Skin epidermis (tissue), 12 donors: ENCODE measurements around the gene FAM169A.
"Not testable (repeated sequence)": the region's sequence is repeated elsewhere in the genome, so short reads cannot be mapped to it uniquely, and the experiment has no call there.

Source experiments
- H3K27ac ChIP-seq, 21 experiments: fragments of 200-600 bp; sonication (generic) in 11 of 21; one replicate each; pipeline ENCODE4 v1.5.0; 2020; ENCODE audit warnings: mild to moderate bottlenecking in 3 of 21, inconsistent platforms in 2 of 21, moderate library complexity in 2 of 21
- H3K4me3 ChIP-seq, 7 experiments: fragments of 200-600 bp; sonication (generic) in 2 of 7; one replicate each; pipeline ENCODE4 v1.5.0; 2020; ENCODE audit warnings: inconsistent platforms in 2 of 7, mild to moderate bottlenecking in 2 of 7, moderate library complexity in 1 of 7

FAM169A gene

DNA sequence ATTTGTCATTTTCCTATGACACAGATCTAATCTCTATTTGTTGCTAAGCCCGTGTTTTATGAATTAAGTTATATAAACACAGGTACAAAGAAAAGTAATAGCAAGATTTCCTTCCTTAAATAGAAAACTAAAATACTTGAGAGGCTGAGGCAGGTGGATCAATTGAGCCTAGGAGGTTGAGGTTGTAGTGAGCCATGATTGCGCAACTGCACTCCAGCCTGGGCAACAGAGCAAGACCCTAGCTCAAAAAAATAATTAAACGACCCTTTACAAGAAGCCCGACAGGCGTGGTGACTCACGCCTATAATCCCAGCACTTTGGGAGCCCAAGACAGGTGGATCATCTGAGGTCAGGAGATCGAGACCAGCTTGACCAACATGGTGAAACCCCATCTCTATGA lies 36.8 kb downstream of the FAM169A start:
- Histone ChIP-seq H3K27ac (no peak overlapping the region), H3K4me3 (no peak overlapping the region)

GRCh38 chr5:74822288-74822687 lies 43.9 kb downstream of the FAM169A start:
- no peak overlapping the region for H3K27ac ChIP-seq
- H3K4me3 ChIP-seq = no peak overlapping the region

DNA sequence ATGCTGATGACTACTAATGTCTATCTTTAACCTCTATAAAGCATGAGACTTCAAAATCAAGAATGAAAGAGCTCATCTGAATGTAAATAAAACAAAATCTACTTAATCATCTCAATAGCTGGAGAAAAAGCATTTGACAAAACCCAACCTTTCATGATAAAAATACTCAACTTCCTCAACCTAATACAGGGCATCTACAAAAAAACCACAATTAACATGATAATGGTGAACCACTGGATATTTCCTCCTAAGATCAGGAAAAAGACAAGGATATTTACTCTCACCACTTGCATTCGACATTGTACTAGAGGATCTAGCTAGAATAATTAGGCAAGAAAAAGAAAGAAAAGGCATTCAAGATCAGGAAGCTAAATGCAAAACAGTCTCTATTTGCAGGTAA lies 49.3 kb downstream of the FAM169A start:
- no peak overlapping the region for H3K27ac ChIP-seq
- no peak overlapping the region for H3K4me3 ChIP-seq

- Histone ChIP-seq H3K27ac (no peak overlapping the region), H3K4me3 (no peak overlapping the region)
Measured at GRCh38 chr5:74810915-74811314, 55.3 kb downstream of the FAM169A start.

- H3K27ac ChIP-seq = no peak overlapping the region
- no peak overlapping the region for H3K4me3 ChIP-seq
Measured at GRCh38 chr5:74801941-74802340, 64.2 kb downstream of the FAM169A start.

DNA sequence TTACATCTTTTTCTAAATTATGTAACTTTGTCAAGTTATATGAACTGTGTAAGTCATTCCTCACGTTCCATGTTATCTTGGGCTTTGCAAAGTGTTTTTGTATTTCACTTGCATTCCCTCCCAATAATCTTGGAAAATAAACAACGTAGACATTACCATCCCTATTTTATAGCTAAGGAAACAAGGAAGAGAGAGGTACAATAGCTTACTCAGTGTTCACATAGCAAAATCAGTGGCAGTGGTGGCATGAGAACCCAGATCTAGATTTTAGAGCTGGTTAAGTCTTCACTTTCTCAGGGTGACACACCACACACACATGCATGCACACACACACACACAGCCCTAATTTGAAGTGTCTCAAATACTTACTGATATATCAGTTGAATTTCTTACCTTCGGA lies 65.0 kb downstream of the FAM169A start:
- no peak overlapping the region for H3K27ac ChIP-seq
- no peak overlapping the region for H3K4me3 ChIP-seq

GRCh38 chr5:74798977-74799911 lies 66.9 kb downstream of the FAM169A start:
- Histone ChIP-seq H3K4me3 (no peak overlapping the region), H3K27ac (no peak overlapping the region)

- not testable (repeated sequence) for H3K4me3 ChIP-seq, H3K27ac ChIP-seq
Measured at GRCh38 chr5:74791669-74792068, 74.5 kb downstream of the FAM169A start.

- no peak overlapping the region for H3K27ac ChIP-seq
- H3K4me3 ChIP-seq = no peak overlapping the region
Measured at GRCh38 chr5:74787424-74787823, 78.8 kb downstream of the FAM169A start.

GRCh38 chr5:74786851-74787250 lies 79.3 kb downstream of the FAM169A start:
- no peak overlapping the region for H3K4me3 ChIP-seq
- no peak overlapping the region for H3K27ac ChIP-seq

GRCh38 chr5:74778609-74779008 lies 87.6 kb downstream of the FAM169A start:
- H3K4me3 ChIP-seq = no peak overlapping the region
- H3K27ac ChIP-seq = no peak overlapping the region

GRCh38 chr5:74772359-74772758 lies 93.8 kb downstream of the FAM169A start:
- Histone ChIP-seq H3K4me3 (no peak overlapping the region), H3K27ac (no peak overlapping the region)

- peak overlapping the region; percentile 60 to 98 (median 77) for H3K4me3 ChIP-seq
- H3K27ac ChIP-seq = peak overlapping the region in 20 of 21 experiments; percentile 26 to 92 (median 87)
Measured at GRCh38 chr5:74767579-74767913, 98.6 kb downstream of the FAM169A start.

- Histone ChIP-seq H3K27ac (peak within 1 kb of the TSS in 20 of 21 experiments; percentile 26 to 92 (median 87)), H3K4me3 (peak within 1 kb of the TSS; percentile 60 to 98 (median 77))
Measured at GRCh38 chr5:74766849-74767578, 99.2 kb downstream of the FAM169A start, which contains the start of the genes GFM2 and NSA2. Gene GFM2, minus strand, starts transcription at chr5:74767117. Its CDS starts 3,375 bp downstream, at chr5:74763742. Gene NSA2, plus strand, starts transcription at chr5:74767249. Its CDS starts 112 bp downstream, at chr5:74767361.

DNA sequence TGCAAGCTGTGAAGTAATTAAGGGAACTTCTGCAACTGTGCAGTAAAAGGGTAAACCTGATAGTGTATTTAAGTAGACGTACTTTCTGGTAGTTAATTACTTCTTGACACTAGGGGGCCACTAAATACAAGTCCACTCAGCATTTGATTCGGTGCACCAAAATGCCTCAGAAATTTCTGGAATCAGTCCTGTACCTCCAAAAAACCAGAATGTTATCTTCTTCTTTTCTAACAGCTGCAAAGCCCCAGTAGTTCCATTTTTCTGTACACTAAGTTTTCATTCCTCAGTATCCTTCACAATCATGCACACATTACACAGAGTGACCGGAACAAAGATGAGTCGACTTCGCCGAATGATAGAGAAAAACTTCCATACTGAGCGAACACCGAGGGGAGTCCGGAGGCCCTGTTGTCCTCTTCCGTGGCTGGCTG lies 99.8 kb downstream of the FAM169A start:
- Histone ChIP-seq H3K27ac (peak overlapping the region in 20 of 21 experiments; percentile 26 to 92 (median 87)), H3K4me3 (peak overlapping the region; percentile 60 to 98 (median 77))

- peak overlapping the region in 15 of 21 experiments; percentile 10 to 92 (median 89) for H3K27ac ChIP-seq
- peak overlapping the region; percentile 60 to 98 (median 77) for H3K4me3 ChIP-seq
Measured at GRCh38 chr5:74765929-74766328, 100.3 kb downstream of the FAM169A start.

DNA sequence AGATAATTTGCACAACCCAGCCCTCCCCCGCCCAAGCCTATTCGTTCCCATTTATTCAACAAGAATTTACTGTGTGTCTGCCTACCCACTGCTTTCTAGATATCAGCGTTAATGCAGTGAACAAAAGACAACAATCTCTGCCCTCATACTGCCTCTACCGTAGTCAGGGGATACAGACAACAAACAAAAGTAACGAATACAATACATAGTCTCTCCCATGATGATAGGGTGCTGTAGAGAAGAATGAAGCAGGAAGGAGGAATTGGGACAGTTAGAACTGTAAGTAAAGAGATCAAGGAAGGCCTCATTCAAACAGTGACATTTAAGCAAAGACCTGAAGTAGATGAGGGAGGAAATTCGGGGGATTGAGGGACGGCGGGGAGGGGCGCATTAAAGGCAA lies 101.0 kb downstream of the FAM169A start:
- Histone ChIP-seq H3K4me3 (peak overlapping the region in 1 of 7 experiments; percentile 74), H3K27ac (no peak overlapping the region)

DNA sequence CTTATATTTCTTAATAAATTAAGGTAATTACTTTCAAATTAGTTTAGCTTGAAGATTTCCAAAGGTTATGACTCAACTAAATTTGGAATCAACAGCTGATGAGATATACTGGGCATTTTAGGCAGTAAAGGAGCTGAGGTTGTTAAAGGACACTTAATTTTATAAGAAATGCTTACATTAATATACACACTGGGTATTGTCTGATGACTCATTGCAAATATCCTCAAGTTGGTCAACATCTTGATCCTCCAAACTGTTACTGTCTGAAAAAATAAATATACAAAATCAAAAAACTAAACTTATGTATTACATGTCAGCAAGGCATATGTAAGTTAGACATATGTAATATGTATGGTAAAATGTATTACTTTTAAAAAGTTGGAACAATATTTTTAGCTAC lies 102.7 kb downstream of the FAM169A start:
- H3K27ac ChIP-seq = no peak overlapping the region
- no peak overlapping the region for H3K4me3 ChIP-seq

DNA sequence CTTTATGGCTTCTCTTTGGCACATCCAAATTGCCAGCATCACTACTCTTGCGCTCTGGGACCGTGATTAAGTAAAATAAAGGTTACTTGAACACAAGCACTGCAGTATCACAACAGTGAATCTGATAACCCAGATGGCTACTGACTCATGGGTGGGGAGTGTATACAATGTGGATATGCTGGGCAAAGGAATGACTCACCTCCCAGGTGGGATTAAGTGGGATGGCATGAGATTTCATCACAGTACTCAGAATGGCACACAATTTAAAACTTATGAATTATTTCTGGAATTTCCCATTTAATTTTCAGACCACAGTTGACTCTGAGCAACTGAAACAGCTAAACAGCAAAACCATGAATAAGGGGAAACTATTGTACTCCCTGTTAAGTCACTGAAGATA lies 103.6 kb downstream of the FAM169A start:
- H3K4me3 ChIP-seq = no peak overlapping the region
- no peak overlapping the region for H3K27ac ChIP-seq

GRCh38 chr5:74761241-74761640 lies 104.9 kb downstream of the FAM169A start:
- H3K27ac ChIP-seq = no peak overlapping the region

GRCh38 chr5:74748742-74749141 lies 117.4 kb downstream of the FAM169A start:
- H3K4me3 ChIP-seq = not testable (repeated sequence)

More at GRCh38 chr5:74761241-74761640, 104.9 kb downstream of the FAM169A start:
- H3K4me3 ChIP-seq = no peak overlapping the region

More at GRCh38 chr5:74748742-74749141, 117.4 kb downstream of the FAM169A start:
- H3K27ac ChIP-seq = not testable (repeated sequence)
